Caco-2 (cell line): ENCODE data around the gene ANTXRL. TPM values are rescaled to one million over a fixed set of nuclear protein-coding genes. Genes with fewer than 3 reads are reported as not detected.
"Not testable (repeated sequence)": the region's sequence is repeated elsewhere in the genome, so short reads cannot be mapped to it uniquely, and the experiment has no call there.

Experiments
- BruUV-seq: library from RNA; stranded (reverse); fragments of 400-500 nt; replicated peaks from 2 replicates; lab custom pipeline; 2021; lab: Mats Ljungman, UMichigan
- CTCF ChIA-PET: fragments of 300-600 bp; sonication (Branson Sonifier 250); formaldehyde crosslinking; loops from one replicate; lab custom pipeline; 2022; ENCODE audit warnings: antibody characterized with exemption; lab: Charles Lee
- POLR2A ChIA-PET: fragments of 300-600 bp; sonication (Branson Sonifier 250); formaldehyde crosslinking; loops from one replicate; lab custom pipeline; 2022; ENCODE audit warnings: antibody characterized with exemption; lab: Charles Lee
- DNase-seq, 2 experiments: peaks; one replicate each; pipeline versions ENCODE4 v3.0.0 to v3.0.0-alpha.2; 2020 to 2022
- H3K27me3 ChIP-seq: replicated peaks from 2 replicates; pipeline ENCODE4 v1.6.0; 2011; ENCODE audit warnings: low read length; ENCODE audit not compliant: control insufficient read depth, insufficient read depth
- H3K36me3 ChIP-seq: 2 replicates; pipeline ENCODE4 v1.5.1; 2011; ENCODE audit warnings: low read length; ENCODE audit not compliant: control insufficient read depth, insufficient read depth
- H3K4me1 ChIP-seq: fragments of 250-450 bp; sonication (Bioruptor Pico); 2 replicates; pipeline ENCODE4 v1.5.1; 2020; ENCODE audit warnings: mild to moderate bottlenecking
- H3K4me3 ChIP-seq: 2 replicates; pipeline ENCODE4 v1.5.1; 2011; ENCODE audit warnings: low read depth, mild to moderate bottlenecking, control low read depth, low read length
- H3K9me3 ChIP-seq: fragments of 250-450 bp; sonication (Bioruptor Pico); 2 replicates; pipeline ENCODE4 v1.5.1; 2020; ENCODE audit warnings: mild to moderate bottlenecking, moderate library complexity
- H3K27ac Mint-ChIP-seq: one replicate; pipeline ENCODE4 v1.8.0; 2022; ENCODE audit warnings: mixed read lengths; ENCODE audit not compliant: unreplicated experiment
- H3K27me3 Mint-ChIP-seq: one replicate; pipeline ENCODE4 v1.8.0; 2022; ENCODE audit warnings: mixed read lengths; ENCODE audit not compliant: insufficient read depth, unreplicated experiment
- H3K36me3 Mint-ChIP-seq: one replicate; pipeline ENCODE4 v1.8.0; 2022; ENCODE audit warnings: mild to moderate bottlenecking, mixed read lengths; ENCODE audit not compliant: insufficient read depth, unreplicated experiment
- H3K4me1 Mint-ChIP-seq: one replicate; pipeline ENCODE4 v1.8.0; 2022; ENCODE audit warnings: low read depth, mixed read lengths; ENCODE audit not compliant: unreplicated experiment
- H3K4me3 Mint-ChIP-seq: one replicate; pipeline ENCODE4 v1.8.0; 2022; ENCODE audit warnings: mild to moderate bottlenecking, moderate library complexity, mixed read lengths; ENCODE audit not compliant: unreplicated experiment
- H3K9me3 Mint-ChIP-seq: one replicate; pipeline ENCODE4 v1.8.0; 2022; ENCODE audit warnings: mixed read lengths; ENCODE audit not compliant: unreplicated experiment
- intact Hi-C: fragments of 100-400 bp; cut with micrococcal nuclease; formaldehyde crosslinking; loops from one replicate; pipeline ENCODE4 v1.10.0; 2022; ENCODE audit not compliant: unreplicated experiment
- total RNA-seq: library from RNA; stranded (reverse); gene quantifications from 2 replicates; pipeline ENCODE4 v1.2.3, GENCODE V29; 2022
- TF ChIP-seq, protein P1 (sequence below), 2 experiments: fragments of 200-600 bp in 1 of 2; IDR thresholded peaks; 1 replicate in 1 of 2; 2 replicates in 1 of 2; pipeline versions ENCODE4 v1.5.1 to v1.8.0; 2011 to 2022; ENCODE audit warnings: antibody characterized with exemption in 1 of 2, control low read depth in 1 of 2, inconsistent platforms in 1 of 2, low read depth in 1 of 2, low read length in 1 of 2, mild to moderate bottlenecking in 1 of 2, moderate library complexity in 1 of 2; ENCODE audit not compliant: insufficient read depth in 1 of 2, severe bottlenecking in 1 of 2, unreplicated experiment in 1 of 2

The ANTXRL gene
- total RNA-seq, 1 experiment from 2014 or later, result not detected

GRCh38 chr10:46270086-46270811, 16.5 kb upstream of the ANTXRL start:
- no peak for DNase-seq
- no peak overlapping the region for H3K4me3 ChIP-seq
- no peaks in the 10 kb centered on the region for H3K9me3 ChIP-seq
- no peaks in the 10 kb centered on the region for H3K27me3 ChIP-seq
- H3K36me3 Mint-ChIP-seq, result no peaks in the 10 kb centered on the region
- H3K4me1 Mint-ChIP-seq, result no peaks in the 10 kb centered on the region
- H3K9me3 Mint-ChIP-seq, result no peaks in the 10 kb centered on the region
- intact Hi-C loops, result no loop called here
- no peak overlapping the region for H3K4me3 Mint-ChIP-seq
- no peaks in the 10 kb centered on the region for H3K4me1 ChIP-seq
- TF ChIP-seq, protein P1, sequence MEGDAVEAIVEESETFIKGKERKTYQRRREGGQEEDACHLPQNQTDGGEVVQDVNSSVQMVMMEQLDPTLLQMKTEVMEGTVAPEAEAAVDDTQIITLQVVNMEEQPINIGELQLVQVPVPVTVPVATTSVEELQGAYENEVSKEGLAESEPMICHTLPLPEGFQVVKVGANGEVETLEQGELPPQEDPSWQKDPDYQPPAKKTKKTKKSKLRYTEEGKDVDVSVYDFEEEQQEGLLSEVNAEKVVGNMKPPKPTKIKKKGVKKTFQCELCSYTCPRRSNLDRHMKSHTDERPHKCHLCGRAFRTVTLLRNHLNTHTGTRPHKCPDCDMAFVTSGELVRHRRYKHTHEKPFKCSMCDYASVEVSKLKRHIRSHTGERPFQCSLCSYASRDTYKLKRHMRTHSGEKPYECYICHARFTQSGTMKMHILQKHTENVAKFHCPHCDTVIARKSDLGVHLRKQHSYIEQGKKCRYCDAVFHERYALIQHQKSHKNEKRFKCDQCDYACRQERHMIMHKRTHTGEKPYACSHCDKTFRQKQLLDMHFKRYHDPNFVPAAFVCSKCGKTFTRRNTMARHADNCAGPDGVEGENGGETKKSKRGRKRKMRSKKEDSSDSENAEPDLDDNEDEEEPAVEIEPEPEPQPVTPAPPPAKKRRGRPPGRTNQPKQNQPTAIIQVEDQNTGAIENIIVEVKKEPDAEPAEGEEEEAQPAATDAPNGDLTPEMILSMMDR (IDR thresholded peaks at IDR 0.05; ENCODE audit: insufficient read depth in 1 of 2, low read depth in 1 of 2, low read length in 1 of 2, severe bottlenecking in 1 of 2, unreplicated experiment in 1 of 2), result no peak
- H3K27ac Mint-ChIP-seq, result no peak overlapping the region
- CTCF ChIA-PET, result no interaction called here
- POLR2A ChIA-PET, result no interaction called here
- no peaks in the 10 kb centered on the region for H3K36me3 ChIP-seq
- no TSS peak for BruUV-seq
- H3K27me3 Mint-ChIP-seq, result no peaks in the 10 kb centered on the region

- POLR2A ChIA-PET, DNase-seq: not testable (repeated sequence)
These were observed 15.8 kb upstream of the ANTXRL start for GRCh38 chr10:46270963-46271530.

DNA sequence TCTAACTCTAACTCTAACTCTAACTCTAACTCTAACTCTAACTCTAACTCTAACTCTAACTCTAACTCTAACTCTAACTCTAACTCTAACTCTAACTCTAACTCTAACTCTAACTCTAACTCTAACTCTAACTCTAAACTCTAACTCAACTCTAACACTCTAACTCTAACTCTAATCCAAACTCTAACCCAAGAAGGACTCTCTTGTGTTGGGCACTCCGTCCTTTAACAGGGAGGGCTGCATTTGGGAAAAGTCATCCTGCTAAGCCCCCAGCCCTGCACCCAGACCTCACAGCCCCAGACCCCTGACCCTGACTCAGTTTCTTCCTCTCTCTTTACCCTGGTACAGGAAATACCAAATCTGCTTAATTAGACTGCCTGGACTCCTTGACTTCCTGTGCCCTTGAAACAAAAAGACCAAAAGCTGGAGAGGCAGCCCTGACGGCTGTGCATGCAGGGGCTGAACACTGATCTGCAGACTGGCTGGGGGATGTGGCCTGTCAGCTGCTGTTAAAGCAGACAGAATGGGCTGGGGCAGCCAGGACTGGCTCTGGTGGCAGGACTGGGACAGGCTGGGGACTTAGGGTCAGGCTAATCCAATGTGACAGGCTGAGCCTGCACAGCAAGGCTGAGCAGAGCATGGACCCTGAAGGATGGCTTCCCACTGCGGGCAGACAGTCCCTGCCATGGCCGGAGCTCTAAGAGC, 14.8 kb upstream of the ANTXRL start:
- H3K36me3 Mint-ChIP-seq, H3K9me3 Mint-ChIP-seq, BruUV-seq, H3K27me3 ChIP-seq, intact Hi-C loops, H3K36me3 ChIP-seq, POLR2A ChIA-PET, H3K4me1 ChIP-seq, H3K27me3 Mint-ChIP-seq, DNase-seq, H3K4me1 Mint-ChIP-seq, H3K9me3 ChIP-seq, H3K27ac Mint-ChIP-seq, H3K4me3 Mint-ChIP-seq, CTCF ChIA-PET, H3K4me3 ChIP-seq: not testable (repeated sequence)

More at GRCh38 chr10:46270963-46271530, 15.8 kb upstream of the ANTXRL start:
- H3K9me3 ChIP-seq, BruUV-seq, H3K4me1 Mint-ChIP-seq, H3K4me3 Mint-ChIP-seq, H3K4me3 ChIP-seq, H3K27me3 ChIP-seq, CTCF ChIA-PET, H3K27me3 Mint-ChIP-seq, intact Hi-C loops, H3K4me1 ChIP-seq, H3K27ac Mint-ChIP-seq, H3K36me3 Mint-ChIP-seq, H3K9me3 Mint-ChIP-seq, H3K36me3 ChIP-seq: not testable (repeated sequence)
